Vagina (tissue), 2 donors: ENCODE data around the gene ZIC5.

Experiments
- POLR2AphosphoS5 ChIP-seq, 2 donors: sonication (generic); formaldehyde crosslinking; IDR thresholded peaks; one replicate each; pipeline ENCODE4 v1.9.0; 2017; ENCODE audit warnings: antibody characterized with exemption in 2 of 2, mild to moderate bottlenecking in 2 of 2, low read depth in 1 of 2; ENCODE audit not compliant: insufficient read depth in 1 of 2
- TF ChIP-seq, protein P1 (sequence below), 3 experiments: fragments of 450-650 bp in 2 of 3; fragments of 200-600 bp in 1 of 3; sonication (generic) in 1 of 3; IDR thresholded peaks; one replicate each; pipeline ENCODE4 v1.5.1; 2017 to 2019; ENCODE audit warnings: antibody characterized with exemption in 3 of 3, mild to moderate bottlenecking in 2 of 3, moderate library complexity in 2 of 3

DNA sequence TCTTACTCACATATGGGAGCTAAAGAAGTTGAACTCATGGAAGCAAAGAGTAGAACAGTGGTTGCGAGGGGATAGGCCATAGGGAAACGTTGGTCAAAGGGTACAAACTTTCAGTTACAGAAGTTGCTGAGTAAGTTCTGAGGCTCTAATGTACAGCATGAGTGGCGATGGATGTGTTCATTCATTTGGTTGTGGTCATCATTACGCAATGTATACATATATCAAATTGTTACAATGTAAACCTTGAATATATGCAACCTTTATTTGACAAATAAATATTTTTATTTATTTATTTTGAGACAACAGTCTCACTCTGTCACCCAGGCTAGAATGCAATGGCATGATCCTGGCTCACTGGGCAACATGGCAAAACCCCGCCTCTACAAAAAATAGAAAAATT, 38.7 kb downstream of the ZIC5 start:
- TF ChIP-seq, protein P1, sequence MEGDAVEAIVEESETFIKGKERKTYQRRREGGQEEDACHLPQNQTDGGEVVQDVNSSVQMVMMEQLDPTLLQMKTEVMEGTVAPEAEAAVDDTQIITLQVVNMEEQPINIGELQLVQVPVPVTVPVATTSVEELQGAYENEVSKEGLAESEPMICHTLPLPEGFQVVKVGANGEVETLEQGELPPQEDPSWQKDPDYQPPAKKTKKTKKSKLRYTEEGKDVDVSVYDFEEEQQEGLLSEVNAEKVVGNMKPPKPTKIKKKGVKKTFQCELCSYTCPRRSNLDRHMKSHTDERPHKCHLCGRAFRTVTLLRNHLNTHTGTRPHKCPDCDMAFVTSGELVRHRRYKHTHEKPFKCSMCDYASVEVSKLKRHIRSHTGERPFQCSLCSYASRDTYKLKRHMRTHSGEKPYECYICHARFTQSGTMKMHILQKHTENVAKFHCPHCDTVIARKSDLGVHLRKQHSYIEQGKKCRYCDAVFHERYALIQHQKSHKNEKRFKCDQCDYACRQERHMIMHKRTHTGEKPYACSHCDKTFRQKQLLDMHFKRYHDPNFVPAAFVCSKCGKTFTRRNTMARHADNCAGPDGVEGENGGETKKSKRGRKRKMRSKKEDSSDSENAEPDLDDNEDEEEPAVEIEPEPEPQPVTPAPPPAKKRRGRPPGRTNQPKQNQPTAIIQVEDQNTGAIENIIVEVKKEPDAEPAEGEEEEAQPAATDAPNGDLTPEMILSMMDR (IDR thresholded peaks at IDR 0.05) = no peak
- no peak for TF ChIP-seq POLR2AphosphoS5 (IDR thresholded peaks at IDR 0.05; ENCODE audit: insufficient read depth in 1 of 2, low read depth in 1 of 2)
